ENCODE results near the gene FNTB.

DNA sequence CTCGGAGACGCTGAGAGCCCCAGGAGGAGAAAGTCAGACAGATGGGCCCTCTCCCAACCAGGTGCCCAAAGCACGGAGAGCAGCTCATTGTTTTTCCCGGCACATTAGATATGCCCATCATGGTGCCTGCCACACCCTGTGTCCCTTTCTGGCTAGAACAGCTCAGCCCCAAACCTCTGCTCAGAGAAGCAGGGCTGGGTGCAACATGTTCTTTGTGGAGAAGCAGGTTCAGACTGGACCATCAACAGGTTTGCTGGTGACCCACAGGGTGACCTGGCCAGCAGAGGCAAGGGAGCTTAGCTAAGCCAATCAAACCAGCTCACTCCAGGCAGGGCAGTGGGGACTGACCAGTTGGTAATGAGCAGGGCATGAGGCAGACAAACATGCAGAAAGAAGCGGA lies 28.0 kb upstream of the FNTB start:
- TF ChIP-seq, protein P1, sequence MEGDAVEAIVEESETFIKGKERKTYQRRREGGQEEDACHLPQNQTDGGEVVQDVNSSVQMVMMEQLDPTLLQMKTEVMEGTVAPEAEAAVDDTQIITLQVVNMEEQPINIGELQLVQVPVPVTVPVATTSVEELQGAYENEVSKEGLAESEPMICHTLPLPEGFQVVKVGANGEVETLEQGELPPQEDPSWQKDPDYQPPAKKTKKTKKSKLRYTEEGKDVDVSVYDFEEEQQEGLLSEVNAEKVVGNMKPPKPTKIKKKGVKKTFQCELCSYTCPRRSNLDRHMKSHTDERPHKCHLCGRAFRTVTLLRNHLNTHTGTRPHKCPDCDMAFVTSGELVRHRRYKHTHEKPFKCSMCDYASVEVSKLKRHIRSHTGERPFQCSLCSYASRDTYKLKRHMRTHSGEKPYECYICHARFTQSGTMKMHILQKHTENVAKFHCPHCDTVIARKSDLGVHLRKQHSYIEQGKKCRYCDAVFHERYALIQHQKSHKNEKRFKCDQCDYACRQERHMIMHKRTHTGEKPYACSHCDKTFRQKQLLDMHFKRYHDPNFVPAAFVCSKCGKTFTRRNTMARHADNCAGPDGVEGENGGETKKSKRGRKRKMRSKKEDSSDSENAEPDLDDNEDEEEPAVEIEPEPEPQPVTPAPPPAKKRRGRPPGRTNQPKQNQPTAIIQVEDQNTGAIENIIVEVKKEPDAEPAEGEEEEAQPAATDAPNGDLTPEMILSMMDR (IDR thresholded peaks at IDR 0.05) = no peak
- no peak for TF ChIP-seq POLR2A (IDR thresholded peaks at IDR 0.05)
